SK-N-SH (cell line): ENCODE data around the gene JAML.

ENCODE experiments used
- EP300 ChIP-seq, 2 experiments: IDR thresholded peaks; 2 replicates each; pipeline versions ENCODE4 v1.4.0 to v1.6.1; 2012; ENCODE audit warnings: borderline replicate concordance in 1 of 2, low read depth in 1 of 2, low read length in 1 of 2
- POLR2AphosphoS5 ChIP-seq: IDR thresholded peaks from 2 replicates; pipeline ENCODE4 v1.6.1; 2012; ENCODE audit warnings: low read depth, low read length
- TCF12 ChIP-seq: IDR thresholded peaks from 2 replicates; pipeline ENCODE4 v1.4.0; 2012
- TEAD4 ChIP-seq: IDR thresholded peaks from 2 replicates; pipeline ENCODE4 v1.4.0; 2012; ENCODE audit warnings: mild to moderate bottlenecking, borderline replicate concordance; ENCODE audit not compliant: insufficient read depth
- TF ChIP-seq, protein P1 (sequence below): fragments of 150-350 bp; IDR thresholded peaks from 2 replicates; pipeline ENCODE4 v1.6.1; 2016; ENCODE audit warnings: mild to moderate bottlenecking, low read depth, low read length

DNA sequence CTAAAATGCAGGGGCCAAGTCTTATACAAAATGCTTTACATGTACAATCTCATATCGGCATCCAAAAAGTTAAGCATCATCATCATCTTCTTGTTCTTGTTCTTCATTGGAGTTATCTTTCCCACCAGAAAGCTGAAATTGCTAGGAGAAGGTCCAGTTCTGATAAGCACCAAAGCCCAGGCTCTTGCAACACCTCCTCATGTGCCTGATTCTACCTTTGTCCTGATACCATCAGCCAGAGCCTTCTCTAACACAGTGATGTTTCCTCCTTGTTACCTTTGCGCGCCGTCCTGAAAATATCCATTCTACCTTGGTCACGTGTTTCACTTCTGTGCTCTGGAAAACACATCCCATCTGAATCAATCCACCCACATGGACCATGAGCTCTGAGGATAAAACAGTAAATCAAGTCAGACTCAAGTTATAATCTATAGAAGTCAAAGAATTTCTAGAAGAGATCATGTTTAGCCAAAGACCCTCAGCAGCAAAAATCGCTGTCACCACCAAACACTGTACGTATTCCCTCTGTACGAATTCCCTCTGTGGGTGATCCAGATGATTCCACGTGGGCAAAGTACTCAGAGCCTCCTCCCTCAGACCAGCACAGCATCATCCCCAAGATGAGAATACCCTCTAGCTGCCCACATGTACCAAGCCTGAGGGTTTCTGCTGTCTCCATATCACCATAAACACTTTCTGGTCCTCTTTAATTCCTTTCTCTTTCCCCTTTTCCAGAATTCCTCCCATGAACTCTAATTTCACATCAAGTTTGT, 19.0 kb downstream of the JAML start:
- TF ChIP-seq EP300 (IDR thresholded peaks at IDR 0.05; ENCODE audit: borderline replicate concordance in 1 of 2, low read depth in 1 of 2, low read length in 1 of 2) (no peak), POLR2AphosphoS5 (no peak), TEAD4 (no peak), TCF12 (no peak)
- TF ChIP-seq, protein P1, sequence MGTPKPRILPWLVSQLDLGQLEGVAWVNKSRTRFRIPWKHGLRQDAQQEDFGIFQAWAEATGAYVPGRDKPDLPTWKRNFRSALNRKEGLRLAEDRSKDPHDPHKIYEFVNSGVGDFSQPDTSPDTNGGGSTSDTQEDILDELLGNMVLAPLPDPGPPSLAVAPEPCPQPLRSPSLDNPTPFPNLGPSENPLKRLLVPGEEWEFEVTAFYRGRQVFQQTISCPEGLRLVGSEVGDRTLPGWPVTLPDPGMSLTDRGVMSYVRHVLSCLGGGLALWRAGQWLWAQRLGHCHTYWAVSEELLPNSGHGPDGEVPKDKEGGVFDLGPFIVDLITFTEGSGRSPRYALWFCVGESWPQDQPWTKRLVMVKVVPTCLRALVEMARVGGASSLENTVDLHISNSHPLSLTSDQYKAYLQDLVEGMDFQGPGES = no peak
